Neutrophil (primary cell): ENCODE data around the gene TMED9.
"Not testable (repeated sequence)": the region's sequence is repeated elsewhere in the genome, so short reads cannot be mapped to it uniquely, and the experiment has no call there.

Source experiments
- H3K27ac ChIP-seq: fragments of 200-600 bp; sonication (generic); 2 replicates; pipeline ENCODE4 v1.5.1; 2016; ENCODE audit warnings: mild to moderate bottlenecking, moderate library complexity
- H3K27me3 ChIP-seq: fragments of 200-600 bp; sonication (generic); 2 replicates; pipeline ENCODE4 v1.6.0; 2016; ENCODE audit warnings: mild to moderate bottlenecking
- H3K36me3 ChIP-seq: fragments of 200-600 bp; sonication (generic); 2 replicates; pipeline ENCODE4 v1.5.1; 2017
- H3K4me1 ChIP-seq, 2 experiments: fragments of 200-600 bp in 1 of 2; sonication (generic) in 1 of 2; 1 replicate in 1 of 2; 2 replicates in 1 of 2; pipeline versions ENCODE4 v1.5.1 to v1.6.1; 2013 to 2016; ENCODE audit warnings: low read depth in 1 of 2, low read length in 1 of 2, mild to moderate bottlenecking in 1 of 2, moderate library complexity in 1 of 2; ENCODE audit not compliant: control insufficient read depth in 1 of 2, insufficient read depth in 1 of 2
- H3K4me3 ChIP-seq, 2 experiments: fragments of 200-600 bp in 1 of 2; sonication (generic) in 1 of 2; 1 replicate in 1 of 2; 2 replicates in 1 of 2; pipeline ENCODE4 v1.5.1; 2013 to 2016; ENCODE audit warnings: low read depth in 1 of 2, low read length in 1 of 2, mild to moderate bottlenecking in 1 of 2, moderate library complexity in 1 of 2
- H3K9me3 ChIP-seq: fragments of 200-600 bp; sonication (generic); 2 replicates; pipeline ENCODE4 v1.5.1; 2016
- TF ChIP-seq, protein P1 (sequence below): fragments of 200-600 bp; sonication (generic); IDR thresholded peaks from 2 replicates; pipeline ENCODE4 v1.5.1; 2016; ENCODE audit warnings: antibody characterized with exemption

The TMED9 gene

DNA sequence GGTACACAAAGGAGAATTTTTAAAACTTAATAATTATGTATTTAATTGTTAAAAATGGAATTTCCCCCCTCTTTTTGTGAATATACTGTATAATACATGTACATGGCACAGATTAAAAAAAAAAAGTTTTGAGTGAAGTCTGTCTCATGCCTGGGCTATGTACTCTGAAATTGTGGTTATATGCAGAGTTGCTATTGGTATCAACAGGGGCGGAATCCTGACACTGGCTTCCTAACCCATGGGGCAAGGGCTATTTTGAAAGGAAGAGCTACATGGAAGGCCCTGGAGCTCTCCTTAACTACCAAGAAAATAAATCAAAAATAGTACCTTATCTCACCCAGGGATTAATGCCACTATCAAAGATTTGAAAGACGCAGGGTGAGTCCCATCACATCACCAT, 36.8 kb upstream of the TMED9 start:
- Histone ChIP-seq H3K27me3 (no peaks in the 10 kb centered on the region), H3K4me3 (peak overlapping the region in 1 of 2 experiments; percentile 80), H3K4me1 (peaks cover 18 to 20% of the 10 kb centered on the region in 2 experiments), H3K9me3 (no peaks in the 10 kb centered on the region), H3K36me3 (peaks cover 9% of the 10 kb centered on the region), H3K27ac (no peak overlapping the region)
- TF ChIP-seq, protein P1, sequence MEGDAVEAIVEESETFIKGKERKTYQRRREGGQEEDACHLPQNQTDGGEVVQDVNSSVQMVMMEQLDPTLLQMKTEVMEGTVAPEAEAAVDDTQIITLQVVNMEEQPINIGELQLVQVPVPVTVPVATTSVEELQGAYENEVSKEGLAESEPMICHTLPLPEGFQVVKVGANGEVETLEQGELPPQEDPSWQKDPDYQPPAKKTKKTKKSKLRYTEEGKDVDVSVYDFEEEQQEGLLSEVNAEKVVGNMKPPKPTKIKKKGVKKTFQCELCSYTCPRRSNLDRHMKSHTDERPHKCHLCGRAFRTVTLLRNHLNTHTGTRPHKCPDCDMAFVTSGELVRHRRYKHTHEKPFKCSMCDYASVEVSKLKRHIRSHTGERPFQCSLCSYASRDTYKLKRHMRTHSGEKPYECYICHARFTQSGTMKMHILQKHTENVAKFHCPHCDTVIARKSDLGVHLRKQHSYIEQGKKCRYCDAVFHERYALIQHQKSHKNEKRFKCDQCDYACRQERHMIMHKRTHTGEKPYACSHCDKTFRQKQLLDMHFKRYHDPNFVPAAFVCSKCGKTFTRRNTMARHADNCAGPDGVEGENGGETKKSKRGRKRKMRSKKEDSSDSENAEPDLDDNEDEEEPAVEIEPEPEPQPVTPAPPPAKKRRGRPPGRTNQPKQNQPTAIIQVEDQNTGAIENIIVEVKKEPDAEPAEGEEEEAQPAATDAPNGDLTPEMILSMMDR: no peak

DNA sequence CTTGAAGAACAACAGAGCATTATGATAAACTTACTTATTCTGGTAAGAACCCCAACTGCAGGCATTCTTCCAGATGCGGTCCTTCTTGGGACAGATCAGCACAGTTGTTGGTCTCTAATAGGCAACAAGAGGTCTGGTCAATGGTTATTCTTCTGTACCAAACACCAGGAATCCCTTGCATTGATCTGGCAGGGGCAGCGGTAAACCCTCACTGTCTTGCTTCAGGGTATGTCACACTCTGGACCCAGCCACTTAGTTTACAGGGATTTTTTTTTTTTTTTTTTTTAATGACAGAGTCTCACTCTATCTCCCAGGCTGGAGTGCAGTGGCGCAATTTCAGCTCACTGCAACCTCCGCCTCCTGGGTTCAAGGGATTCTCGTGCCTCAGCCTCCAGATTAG, 36.3 kb upstream of the TMED9 start:
- Histone ChIP-seq H3K36me3 (peaks cover 9% of the 10 kb centered on the region), H3K4me3 (no peak overlapping the region), H3K4me1 (peaks cover 18 to 20% of the 10 kb centered on the region in 2 experiments), H3K27me3 (no peaks in the 10 kb centered on the region), H3K27ac (no peak overlapping the region), H3K9me3 (no peaks in the 10 kb centered on the region)
- TF ChIP-seq, protein P1: no peak

DNA sequence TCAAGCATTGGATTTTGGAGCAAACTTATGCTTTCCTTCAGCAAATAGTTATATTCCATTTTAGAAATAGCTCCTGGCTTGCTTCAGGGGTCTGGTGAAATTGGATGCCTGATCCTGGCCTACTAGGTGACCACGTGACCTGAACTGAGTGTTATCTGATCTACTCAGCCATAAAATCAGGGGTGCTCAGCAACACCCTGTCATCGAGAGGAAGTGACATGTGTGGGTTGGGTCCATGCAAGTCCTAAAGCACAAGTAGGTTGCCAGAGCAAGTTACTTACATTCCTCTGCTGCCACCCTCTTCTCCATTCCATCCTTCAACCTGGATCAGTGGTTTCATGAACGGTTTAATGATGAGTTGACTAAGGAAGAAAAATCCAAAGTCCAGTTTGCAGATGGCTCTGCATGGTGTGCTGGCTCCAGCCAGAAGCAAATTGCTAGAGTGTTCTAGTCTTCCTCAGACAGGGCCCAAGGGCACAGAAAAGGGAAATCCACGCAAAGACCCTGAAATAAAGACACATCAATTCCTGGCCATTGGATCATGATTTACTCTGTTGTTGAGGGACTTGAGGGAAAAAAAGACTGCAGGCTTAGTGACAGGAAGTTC, 34.9 kb upstream of the TMED9 start:
- Histone ChIP-seq H3K4me3 (no peak overlapping the region), H3K27me3 (no peaks in the 10 kb centered on the region), H3K9me3 (no peaks in the 10 kb centered on the region), H3K4me1 (peaks cover 18 to 20% of the 10 kb centered on the region in 2 experiments), H3K36me3 (peaks cover 3% of the 10 kb centered on the region), H3K27ac (no peak overlapping the region)
- TF ChIP-seq, protein P1: no peak

DNA sequence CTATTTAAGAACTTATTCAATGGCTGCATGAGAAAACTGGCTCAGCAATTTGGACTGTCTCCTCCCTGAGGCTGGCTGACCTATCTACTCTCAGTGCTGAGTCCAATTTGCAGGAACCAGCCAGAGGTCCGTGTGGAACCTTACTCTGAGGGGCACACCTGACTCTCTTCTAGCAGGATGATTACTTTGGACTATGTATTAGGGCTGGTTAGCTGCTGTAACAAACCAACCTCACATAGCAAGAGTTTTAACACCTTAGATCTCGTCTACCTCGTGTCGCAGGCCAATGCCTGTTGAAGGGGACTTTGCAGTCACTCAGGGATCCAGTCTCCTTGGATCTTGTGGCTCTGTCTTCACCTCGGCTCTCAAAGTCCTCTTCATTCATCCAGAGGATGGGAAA, 34.2 kb upstream of the TMED9 start:
- Histone ChIP-seq H3K36me3 (peaks cover 2% of the 10 kb centered on the region), H3K4me3 (no peak overlapping the region), H3K4me1 (peaks cover 15 to 18% of the 10 kb centered on the region in 2 experiments), H3K9me3 (no peaks in the 10 kb centered on the region), H3K27ac (no peak overlapping the region), H3K27me3 (no peaks in the 10 kb centered on the region)
- TF ChIP-seq, protein P1: no peak

DNA sequence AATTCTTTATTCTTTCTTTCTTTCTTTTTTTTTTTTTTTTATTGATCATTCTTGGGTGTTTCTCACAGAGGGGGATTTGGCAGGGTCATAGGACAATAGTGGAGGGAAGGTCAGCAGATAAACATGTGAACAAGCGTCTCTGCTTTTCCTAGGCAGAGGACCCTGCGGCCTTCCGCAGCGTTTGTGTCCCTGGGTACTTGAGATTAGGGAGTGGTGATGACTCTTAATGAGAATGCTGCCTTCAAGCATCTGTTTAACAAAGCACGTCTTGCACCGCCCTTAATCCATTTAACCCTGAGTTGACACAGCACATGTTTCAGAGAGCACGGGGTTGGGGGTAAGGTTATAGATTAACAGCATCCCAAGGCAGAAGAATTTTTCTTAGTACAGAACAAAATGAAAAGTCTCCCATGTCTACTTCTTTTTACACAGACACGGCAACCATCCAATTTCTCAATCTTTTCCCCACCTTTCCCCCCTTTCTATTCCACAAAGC, 32.5 kb upstream of the TMED9 start:
- H3K9me3 ChIP-seq, H3K27ac ChIP-seq, H3K36me3 ChIP-seq, H3K4me1 ChIP-seq, H3K27me3 ChIP-seq, H3K4me3 ChIP-seq: not testable (repeated sequence)

DNA sequence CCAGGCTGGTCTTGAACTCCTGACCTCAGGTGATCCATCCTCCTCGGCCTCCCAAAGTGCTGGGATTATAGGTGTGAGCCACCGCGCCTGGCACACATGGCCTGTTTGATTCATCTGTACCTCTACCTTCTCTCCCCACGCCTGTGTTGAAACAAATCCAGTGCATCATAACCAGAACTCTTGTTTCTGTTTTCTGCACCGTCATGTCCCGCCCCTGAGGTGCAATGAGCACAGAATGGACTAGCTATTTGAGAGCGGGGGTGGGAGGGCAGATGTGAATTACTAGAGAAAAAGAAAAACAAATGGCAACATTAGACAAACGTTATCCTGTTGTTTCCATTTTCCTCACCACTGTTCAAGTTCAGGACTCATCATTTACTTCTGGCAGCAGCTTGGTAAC, 27.0 kb upstream of the TMED9 start:
- Histone ChIP-seq H3K27me3 (peaks cover 32% of the 10 kb centered on the region), H3K9me3 (no peaks in the 10 kb centered on the region), H3K36me3 (no peaks in the 10 kb centered on the region), H3K4me3 (no peak overlapping the region), H3K4me1 (no peaks in the 10 kb centered on the region), H3K27ac (no peak overlapping the region)
- TF ChIP-seq, protein P1: no peak
